ENCODE measurements around the gene CACNA1B.

Gene CACNA1B

DNA sequence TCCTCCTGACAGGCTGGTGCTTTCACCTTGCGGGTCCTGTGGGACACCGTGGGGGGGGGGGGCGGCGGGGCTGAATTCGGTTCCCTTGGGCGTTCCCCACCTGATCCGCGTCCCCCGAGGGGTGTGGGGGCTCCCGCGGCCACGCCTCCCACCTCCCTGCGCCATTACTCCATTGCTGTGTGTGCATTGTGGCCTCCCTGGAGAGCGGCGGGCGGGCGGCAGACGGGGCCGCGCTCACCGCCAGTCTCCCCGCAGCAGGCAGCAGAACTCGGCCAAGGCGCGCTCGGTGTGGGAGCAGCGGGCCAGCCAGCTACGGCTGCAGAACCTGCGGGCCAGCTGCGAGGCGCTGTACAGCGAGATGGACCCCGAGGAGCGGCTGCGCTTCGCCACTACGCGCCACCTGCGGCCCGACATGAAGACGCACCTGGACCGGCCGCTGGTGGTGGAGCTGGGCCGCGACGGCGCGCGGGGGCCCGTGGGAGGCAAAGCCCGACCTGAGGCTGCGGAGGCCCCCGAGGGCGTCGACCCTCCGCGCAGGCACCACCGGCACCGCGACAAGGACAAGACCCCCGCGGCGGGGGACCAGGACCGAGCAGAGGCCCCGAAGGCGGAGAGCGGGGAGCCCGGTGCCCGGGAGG, 145.3 kb downstream of the CACNA1B start:
- Histone ChIP-seq H3K4me3 (ENCODE audit: low read depth in 1 of 2, low read length in 2 of 2) (no peak overlapping the region), H3K27me3 (ENCODE audit: control insufficient read depth in 1 of 2, insufficient read depth in 2 of 2, low read length in 2 of 2) (peaks cover 0 to 36% of the 10 kb centered on the region in 2 donors), H3K27ac (ENCODE audit: low read depth, low read length) (no peak overlapping the region), H3K9ac (ENCODE audit: low read depth in 1 of 2, low read length in 2 of 2) (no peak overlapping the region), H3K36me3 (ENCODE audit: control insufficient read depth in 1 of 2, insufficient read depth in 2 of 2, low read length in 2 of 2) (no peaks in the 10 kb centered on the region), H3K9me3 (ENCODE audit: control insufficient read depth in 1 of 2, low read length in 2 of 2) (no peaks in the 10 kb centered on the region), H3K4me1 (ENCODE audit: control insufficient read depth in 1 of 2, insufficient read depth in 2 of 2, low read length in 2 of 2) (no peaks in the 10 kb centered on the region)

DNA sequence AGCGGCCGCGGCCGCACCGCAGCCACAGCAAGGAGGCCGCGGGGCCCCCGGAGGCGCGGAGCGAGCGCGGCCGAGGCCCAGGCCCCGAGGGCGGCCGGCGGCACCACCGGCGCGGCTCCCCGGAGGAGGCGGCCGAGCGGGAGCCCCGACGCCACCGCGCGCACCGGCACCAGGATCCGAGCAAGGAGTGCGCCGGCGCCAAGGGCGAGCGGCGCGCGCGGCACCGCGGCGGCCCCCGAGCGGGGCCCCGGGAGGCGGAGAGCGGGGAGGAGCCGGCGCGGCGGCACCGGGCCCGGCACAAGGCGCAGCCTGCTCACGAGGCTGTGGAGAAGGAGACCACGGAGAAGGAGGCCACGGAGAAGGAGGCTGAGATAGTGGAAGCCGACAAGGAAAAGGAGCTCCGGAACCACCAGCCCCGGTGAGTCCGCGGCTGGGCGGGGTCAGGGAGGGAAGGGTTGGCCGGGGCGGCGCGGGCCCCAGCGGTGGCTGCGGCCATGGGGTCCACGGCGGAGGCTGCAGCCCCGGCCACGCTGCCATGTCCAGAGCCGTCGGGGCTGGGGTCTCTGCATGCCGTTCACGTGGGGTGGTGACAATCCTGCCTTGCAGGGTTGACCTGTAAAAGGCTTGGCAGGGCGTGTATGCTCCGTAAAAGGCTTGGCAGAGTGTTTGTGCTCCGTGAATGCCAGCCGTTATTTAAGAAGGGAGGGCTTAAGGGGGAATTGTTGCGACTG, 146.0 kb downstream of the CACNA1B start:
- no peak overlapping the region for H3K9ac ChIP-seq (ENCODE audit: low read depth in 1 of 2, low read length in 2 of 2)

DNA sequence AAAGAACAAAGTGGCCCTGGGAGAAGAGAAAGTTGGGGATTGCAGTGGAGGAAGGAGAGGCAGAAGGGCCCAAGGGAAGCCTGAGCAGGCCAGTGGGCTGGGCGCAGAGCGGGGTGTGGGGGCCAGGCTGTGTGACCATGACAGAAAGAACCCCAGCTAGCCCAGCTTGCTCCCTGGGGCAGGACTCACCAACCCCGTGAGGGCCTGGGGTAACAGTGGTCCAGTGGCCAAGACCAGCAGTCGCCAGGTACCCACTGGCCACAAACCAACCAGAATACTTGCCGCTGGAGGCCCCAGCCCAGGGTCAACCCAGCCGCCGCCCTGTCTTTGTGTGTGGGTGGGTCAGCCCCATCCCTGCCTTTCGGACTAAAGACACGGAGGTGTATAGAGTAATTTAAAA, 146.5 kb downstream of the CACNA1B start:
- Histone ChIP-seq H3K9me3 (ENCODE audit: control insufficient read depth in 1 of 2, low read length in 2 of 2) (no peaks in the 10 kb centered on the region), H3K9ac (ENCODE audit: low read depth in 1 of 2, low read length in 2 of 2) (no peak overlapping the region), H3K4me3 (ENCODE audit: low read depth in 1 of 2, low read length in 2 of 2) (no peak overlapping the region), H3K4me1 (ENCODE audit: control insufficient read depth in 1 of 2, insufficient read depth in 2 of 2, low read length in 2 of 2) (no peaks in the 10 kb centered on the region), H3K27ac (ENCODE audit: low read depth, low read length) (no peak overlapping the region), H3K36me3 (ENCODE audit: control insufficient read depth in 1 of 2, insufficient read depth in 2 of 2, low read length in 2 of 2) (no peaks in the 10 kb centered on the region), H3K27me3 (ENCODE audit: control insufficient read depth in 1 of 2, insufficient read depth in 2 of 2, low read length in 2 of 2) (peaks cover 0 to 38% of the 10 kb centered on the region in 2 donors)

More for the DNA sequence above, 146.0 kb downstream of the CACNA1B start:
- Histone ChIP-seq H3K9me3 (ENCODE audit: control insufficient read depth in 1 of 2, low read length in 2 of 2) (no peaks in the 10 kb centered on the region), H3K4me1 (ENCODE audit: control insufficient read depth in 1 of 2, insufficient read depth in 2 of 2, low read length in 2 of 2) (no peaks in the 10 kb centered on the region), H3K36me3 (ENCODE audit: control insufficient read depth in 1 of 2, insufficient read depth in 2 of 2, low read length in 2 of 2) (no peaks in the 10 kb centered on the region), H3K27ac (ENCODE audit: low read depth, low read length) (no peak overlapping the region), H3K4me3 (ENCODE audit: low read depth in 1 of 2, low read length in 2 of 2) (no peak overlapping the region), H3K27me3 (ENCODE audit: control insufficient read depth in 1 of 2, insufficient read depth in 2 of 2, low read length in 2 of 2) (peaks cover 0 to 37% of the 10 kb centered on the region in 2 donors)

DNA sequence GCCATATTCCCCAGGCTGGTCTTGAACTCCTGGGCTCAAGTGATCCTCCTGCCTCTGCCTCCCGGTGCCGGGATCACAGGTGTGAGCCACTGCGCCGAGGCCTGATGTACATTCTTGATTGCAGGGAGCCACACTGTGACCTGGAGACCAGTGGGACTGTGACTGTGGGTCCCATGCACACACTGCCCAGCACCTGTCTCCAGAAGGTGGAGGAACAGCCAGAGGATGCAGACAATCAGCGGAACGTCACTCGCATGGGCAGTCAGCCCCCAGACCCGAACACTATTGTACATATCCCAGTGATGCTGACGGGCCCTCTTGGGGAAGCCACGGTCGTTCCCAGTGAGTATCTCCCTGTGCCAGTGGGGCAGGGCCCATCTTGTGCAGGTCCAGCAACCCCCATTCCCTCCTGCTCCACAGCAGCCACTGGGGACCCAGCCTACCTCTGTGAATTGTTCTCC, 147.3 kb downstream of the CACNA1B start:
- no peak overlapping the region for H3K27ac ChIP-seq (ENCODE audit: low read depth, low read length)
- no peaks in the 10 kb centered on the region for H3K36me3 ChIP-seq (ENCODE audit: control insufficient read depth in 1 of 2, insufficient read depth in 2 of 2, low read length in 2 of 2)
- no peaks in the 10 kb centered on the region for H3K4me1 ChIP-seq (ENCODE audit: control insufficient read depth in 1 of 2, insufficient read depth in 2 of 2, low read length in 2 of 2)
- no peak overlapping the region for H3K9ac ChIP-seq (ENCODE audit: low read depth in 1 of 2, low read length in 2 of 2)
- peaks cover 0 to 38% of the 10 kb centered on the region in 2 donors for H3K27me3 ChIP-seq (ENCODE audit: control insufficient read depth in 1 of 2, insufficient read depth in 2 of 2, low read length in 2 of 2)
- H3K9me3 ChIP-seq (ENCODE audit: control insufficient read depth in 1 of 2, low read length in 2 of 2) = no peaks in the 10 kb centered on the region
- H3K4me3 ChIP-seq (ENCODE audit: low read depth in 1 of 2, low read length in 2 of 2) = no peak overlapping the region

DNA sequence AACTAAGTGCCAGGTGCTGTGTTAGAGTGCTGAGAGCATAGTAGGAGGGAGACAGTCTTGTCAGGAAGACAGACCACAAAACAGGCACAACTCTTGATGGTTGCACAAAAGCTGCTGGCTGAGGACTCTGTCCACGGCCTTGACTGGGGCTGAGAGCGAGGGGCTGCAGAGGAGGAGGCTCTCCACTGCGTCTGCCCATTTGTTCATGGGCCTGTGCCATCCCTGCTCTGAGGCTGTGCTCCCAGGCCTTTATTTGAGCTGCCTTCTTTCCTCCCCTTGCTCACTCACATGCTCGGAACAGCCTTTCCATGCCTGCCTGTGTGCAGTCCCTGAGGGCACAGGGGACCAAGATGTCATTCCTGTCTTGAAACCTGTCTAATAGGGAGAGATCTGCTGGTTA, 147.8 kb downstream of the CACNA1B start:
- H3K27ac ChIP-seq (ENCODE audit: low read depth, low read length) = no peak overlapping the region
- H3K9ac ChIP-seq (ENCODE audit: low read depth in 1 of 2, low read length in 2 of 2) = no peak overlapping the region
- peaks cover 0 to 38% of the 10 kb centered on the region in 2 donors for H3K27me3 ChIP-seq (ENCODE audit: control insufficient read depth in 1 of 2, insufficient read depth in 2 of 2, low read length in 2 of 2)
- no peaks in the 10 kb centered on the region for H3K9me3 ChIP-seq (ENCODE audit: control insufficient read depth in 1 of 2, low read length in 2 of 2)
- H3K36me3 ChIP-seq (ENCODE audit: control insufficient read depth in 1 of 2, insufficient read depth in 2 of 2, low read length in 2 of 2) = no peaks in the 10 kb centered on the region
- H3K4me1 ChIP-seq (ENCODE audit: control insufficient read depth in 1 of 2, insufficient read depth in 2 of 2, low read length in 2 of 2) = no peaks in the 10 kb centered on the region
- no peak overlapping the region for H3K4me3 ChIP-seq (ENCODE audit: low read depth in 1 of 2, low read length in 2 of 2)

DNA sequence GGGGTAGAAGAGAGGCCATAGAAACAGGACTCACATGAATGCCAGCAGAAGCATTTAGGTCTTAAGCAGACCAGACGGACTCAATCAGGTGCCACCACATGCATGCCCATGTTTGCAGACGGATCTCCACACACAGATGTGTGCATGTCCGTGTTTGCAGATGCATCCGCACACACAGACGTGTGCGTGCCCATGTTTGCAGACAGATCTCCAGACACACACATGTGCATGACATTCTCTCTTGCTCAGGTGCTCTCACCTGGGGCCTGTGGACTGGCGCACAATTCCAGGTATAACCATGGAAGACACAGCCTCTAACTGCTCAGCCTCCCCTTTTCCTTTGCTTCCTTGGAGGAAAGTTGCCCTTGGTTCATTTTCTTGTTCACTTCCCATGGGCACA, 148.3 kb downstream of the CACNA1B start:
- no peaks in the 10 kb centered on the region for H3K4me1 ChIP-seq (ENCODE audit: control insufficient read depth in 1 of 2, insufficient read depth in 2 of 2, low read length in 2 of 2)
- no peak overlapping the region for H3K27ac ChIP-seq (ENCODE audit: low read depth, low read length)
- no peak overlapping the region for H3K9ac ChIP-seq (ENCODE audit: low read depth in 1 of 2, low read length in 2 of 2)
- H3K9me3 ChIP-seq (ENCODE audit: control insufficient read depth in 1 of 2, low read length in 2 of 2) = no peaks in the 10 kb centered on the region
- no peaks in the 10 kb centered on the region for H3K36me3 ChIP-seq (ENCODE audit: control insufficient read depth in 1 of 2, insufficient read depth in 2 of 2, low read length in 2 of 2)
- H3K27me3 ChIP-seq (ENCODE audit: control insufficient read depth in 1 of 2, insufficient read depth in 2 of 2, low read length in 2 of 2) = peaks cover 0 to 38% of the 10 kb centered on the region in 2 donors
- no peak overlapping the region for H3K4me3 ChIP-seq (ENCODE audit: low read depth in 1 of 2, low read length in 2 of 2)

DNA sequence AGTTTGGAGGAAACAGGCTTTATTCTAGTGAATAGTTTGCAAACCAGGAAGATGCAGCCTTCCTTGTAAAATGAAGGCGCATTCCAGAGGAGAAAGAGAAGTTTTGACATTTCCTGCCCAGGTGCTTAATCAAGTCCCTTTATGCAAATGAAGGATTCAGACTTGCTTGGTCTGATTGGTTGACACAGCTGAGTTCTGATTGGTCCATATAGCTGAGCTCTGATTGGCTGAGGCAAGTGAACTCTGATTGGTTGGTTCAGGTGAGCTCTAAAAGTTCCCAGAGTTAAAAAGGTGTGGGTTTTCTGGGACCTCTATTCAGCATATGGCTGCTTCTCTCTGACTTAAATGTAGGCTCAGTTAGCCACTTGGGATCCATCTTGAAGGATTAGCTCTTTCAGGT, 151.0 kb downstream of the CACNA1B start:
- Histone ChIP-seq H3K27me3 (ENCODE audit: control insufficient read depth in 1 of 2, insufficient read depth in 2 of 2, low read length in 2 of 2) (peaks cover 0 to 22% of the 10 kb centered on the region in 2 donors), H3K9ac (ENCODE audit: low read depth in 1 of 2, low read length in 2 of 2) (no peak overlapping the region), H3K9me3 (ENCODE audit: control insufficient read depth in 1 of 2, low read length in 2 of 2) (no peaks in the 10 kb centered on the region), H3K4me1 (ENCODE audit: control insufficient read depth in 1 of 2, insufficient read depth in 2 of 2, low read length in 2 of 2) (no peaks in the 10 kb centered on the region), H3K27ac (ENCODE audit: low read depth, low read length) (no peak overlapping the region), H3K4me3 (ENCODE audit: low read depth in 1 of 2, low read length in 2 of 2) (no peak overlapping the region), H3K36me3 (ENCODE audit: control insufficient read depth in 1 of 2, insufficient read depth in 2 of 2, low read length in 2 of 2) (no peaks in the 10 kb centered on the region)

DNA sequence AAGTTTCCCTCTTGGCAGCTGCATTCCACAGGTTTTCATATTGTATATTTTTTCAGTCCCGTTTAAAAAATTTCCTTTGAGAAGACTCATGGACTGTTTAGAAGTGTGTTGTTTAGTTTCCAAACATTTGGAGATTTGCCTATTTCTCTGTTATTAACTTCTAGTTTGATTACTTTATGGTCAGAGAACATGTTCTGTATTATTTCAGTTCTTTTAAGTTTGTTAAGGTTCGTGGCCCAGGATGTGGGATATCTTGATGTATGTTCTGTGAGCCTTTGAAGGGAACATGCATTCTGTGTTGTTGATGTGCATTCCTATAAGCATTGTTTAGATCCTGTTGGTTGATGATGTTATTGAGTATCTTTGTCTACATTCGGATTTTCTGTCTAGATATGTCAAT, 153.6 kb downstream of the CACNA1B start:
- Histone ChIP-seq H3K4me3 (ENCODE audit: low read depth in 1 of 2, low read length in 2 of 2) (no peak overlapping the region), H3K27me3 (ENCODE audit: control insufficient read depth in 1 of 2, insufficient read depth in 2 of 2, low read length in 2 of 2) (peaks cover 0 to 2% of the 10 kb centered on the region in 2 donors), H3K9me3 (ENCODE audit: control insufficient read depth in 1 of 2, low read length in 2 of 2) (no peaks in the 10 kb centered on the region), H3K4me1 (ENCODE audit: control insufficient read depth in 1 of 2, insufficient read depth in 2 of 2, low read length in 2 of 2) (no peaks in the 10 kb centered on the region), H3K27ac (ENCODE audit: low read depth, low read length) (no peak overlapping the region), H3K36me3 (ENCODE audit: control insufficient read depth in 1 of 2, insufficient read depth in 2 of 2, low read length in 2 of 2) (no peaks in the 10 kb centered on the region), H3K9ac (ENCODE audit: low read depth in 1 of 2, low read length in 2 of 2) (no peak overlapping the region)

DNA sequence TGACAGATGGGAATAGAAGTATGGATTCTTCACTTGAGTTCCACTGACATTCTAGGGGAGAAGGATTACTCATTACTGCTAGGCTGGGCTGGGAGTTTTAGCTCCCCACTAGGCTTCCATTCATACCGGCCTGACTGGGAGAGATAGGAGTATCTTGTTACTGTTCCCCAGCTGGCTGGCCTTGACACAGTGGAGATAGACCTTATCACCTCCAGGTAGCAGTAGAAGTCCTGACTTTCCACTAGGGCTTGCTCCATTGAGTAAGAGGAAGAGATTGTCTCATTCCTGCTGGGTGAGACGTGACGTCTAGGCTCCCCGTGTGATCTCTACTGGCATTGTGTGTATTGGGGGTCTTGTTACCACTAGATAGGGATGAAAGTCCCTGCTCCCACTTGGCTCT, 156.4 kb downstream of the CACNA1B start:
- Histone ChIP-seq H3K4me3 (ENCODE audit: low read depth in 1 of 2, low read length in 2 of 2) (no peak overlapping the region), H3K36me3 (ENCODE audit: control insufficient read depth in 1 of 2, insufficient read depth in 2 of 2, low read length in 2 of 2) (no peaks in the 10 kb centered on the region), H3K27ac (ENCODE audit: low read depth, low read length) (no peak overlapping the region), H3K4me1 (ENCODE audit: control insufficient read depth in 1 of 2, insufficient read depth in 2 of 2, low read length in 2 of 2) (no peaks in the 10 kb centered on the region), H3K9me3 (ENCODE audit: control insufficient read depth in 1 of 2, low read length in 2 of 2) (no peaks in the 10 kb centered on the region), H3K27me3 (ENCODE audit: control insufficient read depth in 1 of 2, insufficient read depth in 2 of 2, low read length in 2 of 2) (no peaks in the 10 kb centered on the region), H3K9ac (ENCODE audit: low read depth in 1 of 2, low read length in 2 of 2) (no peak overlapping the region)

DNA sequence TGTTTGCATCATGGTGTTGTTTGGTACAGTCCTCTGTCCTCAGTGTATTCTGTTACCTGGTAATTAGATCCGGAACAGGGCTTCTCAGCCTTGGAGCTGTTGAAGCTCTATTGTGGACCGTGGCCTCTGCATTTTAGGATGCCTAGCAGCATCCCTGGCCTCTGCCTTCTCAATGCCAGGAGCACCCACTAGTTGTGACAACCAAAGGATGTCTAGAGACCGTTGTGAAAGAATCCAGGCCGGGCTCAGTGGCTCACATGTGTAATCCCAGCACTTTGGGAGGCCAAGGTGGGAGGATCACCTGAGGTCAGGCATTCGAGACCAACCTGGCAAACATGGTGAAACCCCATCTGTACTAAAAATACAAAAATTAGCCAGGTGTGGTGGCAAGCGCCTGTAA, 159.6 kb downstream of the CACNA1B start:
- Histone ChIP-seq H3K36me3 (ENCODE audit: control insufficient read depth in 1 of 2, insufficient read depth in 2 of 2, low read length in 2 of 2) (no peaks in the 10 kb centered on the region), H3K9me3 (ENCODE audit: control insufficient read depth in 1 of 2, low read length in 2 of 2) (no peaks in the 10 kb centered on the region), H3K9ac (ENCODE audit: low read depth in 1 of 2, low read length in 2 of 2) (no peak overlapping the region), H3K27ac (ENCODE audit: low read depth, low read length) (no peak overlapping the region), H3K4me3 (ENCODE audit: low read depth in 1 of 2, low read length in 2 of 2) (no peak overlapping the region), H3K4me1 (ENCODE audit: control insufficient read depth in 1 of 2, insufficient read depth in 2 of 2, low read length in 2 of 2) (no peaks in the 10 kb centered on the region), H3K27me3 (ENCODE audit: control insufficient read depth in 1 of 2, insufficient read depth in 2 of 2, low read length in 2 of 2) (no peaks in the 10 kb centered on the region)

All from duodenal mucosa (tissue), 2 donors.